Measurements from ENCODE around the gene LRIT1.

The LRIT1 gene

GRCh38 chr10:84232376-84232775 lies 9.0 kb downstream of the LRIT1 start:
- no peak for DNase-seq (ENCODE audit: low read depth)
- TF ChIP-seq CTCF (IDR thresholded peaks at IDR 0.05; ENCODE audit: low read depth, low read length, missing control alignments) = no peak
- H3K4me3 ChIP-seq (ENCODE audit: low read depth, low read length) = no peak overlapping the region
- in situ Hi-C loops (cut with HindIII; ENCODE audit: low sequenced_read_pairs) = no loop called here

- H3K4me3 ChIP-seq (ENCODE audit: low read depth, low read length) = no peak overlapping the region
- no peak for TF ChIP-seq CTCF (IDR thresholded peaks at IDR 0.05; ENCODE audit: low read depth, low read length, missing control alignments)
- in situ Hi-C loops (cut with HindIII; ENCODE audit: low sequenced_read_pairs) = no loop called here
- no peak for DNase-seq (ENCODE audit: low read depth)
Observed at GRCh38 chr10:84230359-84230758, 11.0 kb downstream of the LRIT1 start.

- no peak for DNase-seq (ENCODE audit: low read depth)
- TF ChIP-seq CTCF (IDR thresholded peaks at IDR 0.05; ENCODE audit: low read depth, low read length, missing control alignments) = no peak
- H3K4me3 ChIP-seq (ENCODE audit: low read depth, low read length) = no peak overlapping the region
- in situ Hi-C loops (cut with HindIII; ENCODE audit: low sequenced_read_pairs) = no loop called here
Observed at GRCh38 chr10:84227810-84228209, 13.5 kb downstream of the LRIT1 start.

GRCh38 chr10:84226616-84227015 lies 14.7 kb downstream of the LRIT1 start:
- in situ Hi-C loops (cut with HindIII; ENCODE audit: low sequenced_read_pairs) = no loop called here
- no peak overlapping the region for H3K4me3 ChIP-seq (ENCODE audit: low read depth, low read length)
- no peak for TF ChIP-seq CTCF (IDR thresholded peaks at IDR 0.05; ENCODE audit: low read depth, low read length, missing control alignments)
- DNase-seq (ENCODE audit: low read depth) = no peak

- no peak for DNase-seq (ENCODE audit: low read depth)
- TF ChIP-seq CTCF (IDR thresholded peaks at IDR 0.05; ENCODE audit: low read depth, low read length, missing control alignments) = no peak
- in situ Hi-C loops (cut with HindIII; ENCODE audit: low sequenced_read_pairs) = no loop called here
- H3K4me3 ChIP-seq (ENCODE audit: low read depth, low read length) = no peak within 1 kb of the TSS
Observed at GRCh38 chr10:84225427-84226173, 15.7 kb downstream of the LRIT1 start, which contains the start of gene LRIT2. TSS of gene LRIT2 (minus strand) at chr10:84225544. CDS start at chr10:84225520, 24 bp downstream.

GRCh38 chr10:84224411-84225028 lies 16.8 kb downstream of the LRIT1 start:
- in situ Hi-C loops (cut with HindIII; ENCODE audit: low sequenced_read_pairs) = no loop called here
- TF ChIP-seq CTCF (IDR thresholded peaks at IDR 0.05; ENCODE audit: low read depth, low read length, missing control alignments) = no peak
- no peak for DNase-seq (ENCODE audit: low read depth)
- no peak overlapping the region for H3K4me3 ChIP-seq (ENCODE audit: low read depth, low read length)
